Ovary (tissue), 9 donors: ENCODE measurements around the gene THAP4. TPM values are rescaled to one million over a fixed set of nuclear protein-coding genes. Genes with fewer than 3 reads are reported as not detected.
A peak's percentile ranks its signal among the peaks of the same experiment; 100 is the strongest.

ENCODE experiments used
- DNase-seq, 5 donors: peaks; one replicate each; pipeline ENCODE4 v3.0.0-alpha.2; 2019 to 2020
- H3K27ac ChIP-seq, 2 donors: fragments of 200-600 bp; one replicate each; pipeline versions ENCODE4 v1.5.1 to v1.8.0; 2019 to 2022
- H3K27me3 ChIP-seq: fragments of 200-600 bp; one replicate; pipeline ENCODE4 v1.8.0; 2022
- H3K36me3 ChIP-seq: fragments of 200-600 bp; sonication (generic); one replicate; pipeline ENCODE4 v1.5.1; 2019
- H3K4me1 ChIP-seq: one replicate; pipeline ENCODE4 v1.8.1; 2013; ENCODE audit warnings: mild to moderate bottlenecking, moderate library complexity; ENCODE audit not compliant: insufficient read depth
- H3K4me3 ChIP-seq: fragments of 200-600 bp; sonication (generic); one replicate; pipeline ENCODE4 v1.5.1; 2017
- H3K9me3 ChIP-seq, 2 donors: fragments of 200-600 bp in 1 of 2; sonication (generic) in 1 of 2; one replicate each; pipeline versions ENCODE4 v1.5.1 to v1.8.1; 2013 to 2019; ENCODE audit warnings: mild to moderate bottlenecking in 1 of 2, moderate library complexity in 1 of 2
- EP300 ChIP-seq: sonication (generic); formaldehyde crosslinking; IDR thresholded peaks from one replicate; pipeline ENCODE4 v1.6.1; 2017; ENCODE audit warnings: antibody characterized with exemption
- POLR2A ChIP-seq: fragments of 450-650 bp; IDR thresholded peaks from one replicate; pipeline ENCODE4 v1.6.1; 2017; ENCODE audit warnings: antibody characterized with exemption, mild to moderate bottlenecking, moderate library complexity
- WGBS, 3 donors: extraction: QIAGEN DNeasy Blood & Tissue Kit in 1 of 3; methylation state at CpG; one replicate each; pipeline versions ENCODE4 v1.1.5 to v1.1.7; 2013 to 2017; 5-methylcytosine and 5-hydroxymethylcytosine counted together
- intact Hi-C, 4 donors: fragments of 100-400 bp; cut with DNase I; formaldehyde crosslinking; loops; one replicate each; pipeline versions ENCODE4 v1.11.0 to v1.15.1; 2022 to 2023
- polyA plus RNA-seq, 2 donors: library from polyadenylated mRNA; stranded (reverse); fragments of 200-250 nt in 1 of 2; fragments of 350-450 nt in 1 of 2; fragmentation: Illumina TruSeq in 1 of 2; extraction: RNeasy Lipid Tissue Mini Kit (QIAGEN cat#74804) in 1 of 2; gene quantifications; one replicate each; pipeline ENCODE4 v1.2.3, GENCODE V29; 2013 to 2014
- total RNA-seq, 7 donors: library from RNA; depleted of rRNA in 2 of 7; stranded (reverse); fragments of >200 nt in 2 of 7; fragmentation: NEBNext Ultra II Directional in 3 of 7; extraction: Animal tissue kit (Norgen Biotek cat#: 25700) in 3 of 7; gene quantifications; one replicate each; pipeline versions ENCODE4 v1.1.0 to v1.2.4, GENCODE V29; 2016 to 2023
- TF ChIP-seq, protein P1 (sequence below), 3 donors: fragments of 450-650 bp in 2 of 3; fragments of 200-600 bp in 1 of 3; IDR thresholded peaks; one replicate each; pipeline versions ENCODE4 v1.5.1 to v1.8.0; 2016 to 2022; ENCODE audit warnings: antibody characterized with exemption in 3 of 3, mild to moderate bottlenecking in 1 of 3
- donor health status: DM: no; HTN: no; CAD: no; lungs with moderate emphysema.
- donor health status: DM: no; HTN: no; CAD: no.
- donor health status: Bipolar disorder and iron deficiency.
- donor health status: DM: yes; HTN: yes; CAD: no.
- donor health status: DM: no; HTN: no; CAD: no.
- donor health status: DM: yes; HTN: yes; CAD: no.

Gene THAP4
- total and polyA plus RNA-seq, 9 donors: 12.1 to 54.7 (median 40.3) TPM

DNA sequence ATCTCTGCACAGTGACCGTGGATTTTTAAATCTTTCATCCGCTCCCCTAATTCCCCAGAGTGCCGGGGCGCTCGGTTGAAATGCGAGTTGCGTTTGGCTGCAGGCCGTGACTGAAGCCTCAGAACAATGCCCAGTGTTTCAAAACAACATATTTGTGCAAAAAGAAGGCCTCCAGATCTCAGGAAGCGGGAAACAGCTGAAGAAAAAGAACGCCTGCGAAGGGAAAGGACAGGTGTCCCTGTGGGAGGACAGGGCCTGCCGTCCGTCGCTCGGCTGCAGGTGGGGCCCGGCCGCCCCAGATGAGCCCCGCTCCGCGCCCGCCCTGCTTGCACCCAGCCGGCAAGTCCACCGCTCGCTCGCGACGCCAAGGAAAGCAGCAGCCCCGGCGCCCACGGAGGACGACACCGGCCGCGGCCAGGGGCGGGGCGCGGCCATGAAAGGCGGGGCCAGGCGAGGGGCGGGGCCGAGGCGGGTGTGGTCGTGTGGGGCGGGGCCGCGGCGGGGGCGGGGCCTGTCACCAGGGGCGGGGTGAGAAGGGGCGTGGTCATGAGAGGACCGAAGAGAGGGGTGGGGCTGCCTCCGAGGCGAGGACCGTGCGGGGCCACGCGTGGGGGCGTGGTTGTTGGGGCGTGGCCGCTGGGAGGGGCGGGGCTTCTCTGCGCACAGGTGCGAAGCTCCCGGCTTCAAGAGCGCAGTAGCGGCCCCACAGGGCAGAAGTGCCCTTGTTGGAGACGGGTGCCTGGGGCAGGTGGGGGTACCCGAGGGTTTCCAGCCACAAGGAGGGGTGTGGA is 96.0 kb downstream of the THAP4 start:
- no peak overlapping the region for H3K27ac ChIP-seq
- 1 to 3% (median 2%) methylated on average over 53 to 68 of the region's 68 CpGs for WGBS, 3 donors
- no peaks in the 10 kb centered on the region for H3K36me3 ChIP-seq
- no peak for TF ChIP-seq POLR2A
- peaks cover 6% of the 10 kb centered on the region for H3K4me1 ChIP-seq
- intact Hi-C loops: no loop called here
- H3K27me3 ChIP-seq: no peaks in the 10 kb centered on the region
- peak overlapping the region; percentile 11 for H3K4me3 ChIP-seq
- DNase-seq: peak; percentile 31 to 76 (median 61)
- H3K9me3 ChIP-seq: no peaks in the 10 kb centered on the region

DNA sequence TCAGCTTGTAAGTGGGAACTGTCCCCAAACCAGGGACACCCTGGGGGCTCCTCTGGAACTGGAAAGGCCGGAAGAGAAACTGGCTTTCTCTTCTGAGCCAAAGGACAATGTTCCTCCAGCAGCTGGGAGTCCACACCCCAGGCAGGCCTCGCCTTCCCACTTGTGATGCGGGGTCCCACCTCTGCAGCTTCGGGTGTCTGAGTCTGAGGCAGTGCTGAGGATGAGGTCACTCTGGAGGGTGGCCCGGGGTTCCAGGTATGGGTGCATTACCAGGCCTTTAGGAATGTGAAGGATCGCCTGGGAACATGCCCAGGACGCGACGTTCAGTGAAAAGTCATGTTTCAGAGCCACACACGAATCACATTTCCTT is 96.6 kb downstream of the THAP4 start:
- peaks cover 6% of the 10 kb centered on the region for H3K4me1 ChIP-seq
- H3K9me3 ChIP-seq: no peaks in the 10 kb centered on the region
- 39 to 52% (median 49%) methylated on average over 10 of the region's 10 CpGs for WGBS, 3 donors
- H3K27ac ChIP-seq: no peak overlapping the region
- TF ChIP-seq POLR2A: no peak
- no peak for TF ChIP-seq EP300
- TF ChIP-seq, protein P1, sequence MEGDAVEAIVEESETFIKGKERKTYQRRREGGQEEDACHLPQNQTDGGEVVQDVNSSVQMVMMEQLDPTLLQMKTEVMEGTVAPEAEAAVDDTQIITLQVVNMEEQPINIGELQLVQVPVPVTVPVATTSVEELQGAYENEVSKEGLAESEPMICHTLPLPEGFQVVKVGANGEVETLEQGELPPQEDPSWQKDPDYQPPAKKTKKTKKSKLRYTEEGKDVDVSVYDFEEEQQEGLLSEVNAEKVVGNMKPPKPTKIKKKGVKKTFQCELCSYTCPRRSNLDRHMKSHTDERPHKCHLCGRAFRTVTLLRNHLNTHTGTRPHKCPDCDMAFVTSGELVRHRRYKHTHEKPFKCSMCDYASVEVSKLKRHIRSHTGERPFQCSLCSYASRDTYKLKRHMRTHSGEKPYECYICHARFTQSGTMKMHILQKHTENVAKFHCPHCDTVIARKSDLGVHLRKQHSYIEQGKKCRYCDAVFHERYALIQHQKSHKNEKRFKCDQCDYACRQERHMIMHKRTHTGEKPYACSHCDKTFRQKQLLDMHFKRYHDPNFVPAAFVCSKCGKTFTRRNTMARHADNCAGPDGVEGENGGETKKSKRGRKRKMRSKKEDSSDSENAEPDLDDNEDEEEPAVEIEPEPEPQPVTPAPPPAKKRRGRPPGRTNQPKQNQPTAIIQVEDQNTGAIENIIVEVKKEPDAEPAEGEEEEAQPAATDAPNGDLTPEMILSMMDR (IDR thresholded peaks at IDR 0.05): no peak
- H3K36me3 ChIP-seq: no peaks in the 10 kb centered on the region
- H3K27me3 ChIP-seq: no peaks in the 10 kb centered on the region
- H3K4me3 ChIP-seq: no peak overlapping the region
- intact Hi-C loops: no loop called here
- no peak for DNase-seq

DNA sequence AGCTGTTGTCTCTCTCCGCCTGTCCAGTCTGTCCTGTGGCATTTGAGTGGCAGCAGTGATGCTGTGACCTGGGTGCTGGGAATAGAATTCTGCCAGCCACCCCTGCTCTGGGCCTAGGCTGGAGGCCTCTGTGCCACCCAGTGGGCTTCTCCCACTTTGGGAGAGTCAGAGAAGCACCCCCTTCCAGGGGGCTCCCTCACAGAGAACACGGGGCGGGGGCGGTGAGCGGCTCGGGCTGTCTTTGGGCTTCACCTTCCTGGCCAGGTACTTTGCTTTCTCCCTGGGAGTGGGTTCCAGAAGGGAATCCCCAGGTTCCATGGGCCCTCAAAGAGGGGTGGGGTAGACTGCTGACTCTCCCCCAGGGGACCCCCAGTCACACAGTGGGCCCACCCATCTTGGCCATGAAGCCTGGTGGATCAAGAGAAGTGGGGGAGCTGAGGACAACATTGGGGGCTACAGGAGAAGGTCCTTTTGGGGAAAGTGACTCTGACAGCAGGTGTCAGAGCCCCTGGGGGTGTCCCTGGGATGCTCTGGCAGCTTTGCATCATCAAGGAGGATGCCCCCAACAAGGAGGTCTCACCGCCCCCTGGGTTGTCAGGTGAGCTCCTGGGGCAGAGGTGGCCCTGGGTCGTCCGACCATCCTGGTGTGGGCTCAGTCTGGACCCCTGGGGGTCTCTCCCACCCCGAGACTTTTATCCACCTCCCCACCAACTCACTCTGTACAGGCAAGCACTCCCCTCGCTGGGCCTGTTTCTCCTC is 97.2 kb downstream of the THAP4 start:
- no peak overlapping the region for H3K27ac ChIP-seq
- 92 to 96% (median 95%) methylated on average over 8 to 11 of the region's 11 CpGs for WGBS, 3 donors

DNA sequence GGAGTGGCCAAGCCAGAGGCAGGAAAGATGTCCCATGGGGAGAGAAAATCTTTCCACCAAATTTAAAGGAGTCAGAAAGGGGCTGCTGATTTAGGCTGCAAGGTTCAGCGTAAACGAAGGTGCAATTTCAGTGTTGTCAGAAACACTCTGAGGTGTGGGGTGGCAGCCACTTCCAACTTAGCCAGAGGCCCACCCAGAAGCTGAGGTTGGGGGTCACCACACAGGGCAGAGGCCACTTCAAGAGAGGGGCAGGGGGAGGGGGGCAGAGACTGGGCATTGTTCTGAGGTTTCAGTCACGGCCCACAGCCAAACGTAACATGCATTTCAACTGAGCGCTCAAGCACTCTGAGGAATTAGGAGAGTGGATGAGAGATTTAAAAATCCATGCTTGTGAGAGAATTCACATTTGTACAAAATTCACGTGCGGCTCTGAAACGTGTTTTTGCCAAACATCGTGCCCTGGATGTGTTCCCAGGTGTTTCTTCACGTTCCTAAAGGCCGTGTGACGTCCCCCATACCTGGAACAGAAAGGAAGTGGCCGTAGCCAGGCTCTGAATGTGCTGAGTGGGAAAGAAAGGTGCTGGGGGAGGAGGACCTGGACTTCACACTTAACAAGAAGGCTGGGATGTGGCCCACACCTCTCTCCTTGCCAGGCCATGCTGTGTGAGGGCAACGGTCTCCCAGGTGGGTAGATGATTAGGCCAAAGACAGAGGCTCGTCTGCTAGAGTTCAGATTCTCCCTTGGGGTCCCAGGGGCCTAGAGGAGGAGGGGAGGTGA is 97.9 kb downstream of the THAP4 start:
- intact Hi-C loops: no loop called here
- H3K27me3 ChIP-seq: no peaks in the 10 kb centered on the region

More for the DNA sequence above, 97.2 kb downstream of the THAP4 start:
- no peak for TF ChIP-seq POLR2A
- TF ChIP-seq EP300: no peak
- TF ChIP-seq, protein P1 (IDR thresholded peaks at IDR 0.05): no peak
- Histone ChIP-seq H3K9me3 (no peaks in the 10 kb centered on the region), H3K27me3 (no peaks in the 10 kb centered on the region), H3K4me1 (peaks cover 6% of the 10 kb centered on the region), H3K36me3 (no peaks in the 10 kb centered on the region), H3K4me3 (no peak overlapping the region)
- intact Hi-C loops: no loop called here
- no peak for DNase-seq

More for the DNA sequence above, 97.9 kb downstream of the THAP4 start:
- 88 to 90% (median 88%) methylated on average over 15 of the region's 15 CpGs for WGBS, 3 donors
- no peak overlapping the region for H3K4me3 ChIP-seq
- TF ChIP-seq EP300: no peak
- TF ChIP-seq, protein P1 (IDR thresholded peaks at IDR 0.05): no peak
- no peak for TF ChIP-seq POLR2A
- no peaks in the 10 kb centered on the region for H3K9me3 ChIP-seq
- no peak for DNase-seq
- H3K4me1 ChIP-seq: peaks cover 6% of the 10 kb centered on the region
- no peak overlapping the region for H3K27ac ChIP-seq
- no peaks in the 10 kb centered on the region for H3K36me3 ChIP-seq
